ENCODE data around the gene ENOSF1. TPM values are rescaled to one million over a fixed set of nuclear protein-coding genes. Genes with fewer than 3 reads are reported as not detected.

The ENOSF1 gene
- total RNA-seq, 1 donor from 2014 or later: 16.7 TPM

DNA sequence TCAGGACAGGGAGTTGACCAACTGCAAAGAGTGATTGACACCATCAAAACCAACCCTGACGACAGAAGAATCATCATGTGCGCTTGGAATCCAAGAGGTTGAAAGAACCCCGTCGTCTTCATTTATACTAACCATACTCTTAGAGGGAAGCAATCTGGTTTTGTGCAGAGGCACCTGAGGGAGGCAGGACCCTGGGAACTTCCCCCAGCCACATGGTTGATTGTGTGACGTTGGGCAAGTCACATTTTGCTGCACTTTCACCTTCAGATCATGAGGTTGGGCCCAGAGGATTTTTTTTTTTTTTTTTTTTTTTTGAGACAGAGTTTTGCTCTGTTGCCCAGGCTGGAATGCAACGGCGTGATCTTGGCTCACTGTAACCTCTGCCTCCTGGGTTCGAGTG lies 43.4 kb downstream of the ENOSF1 start:
- no peak overlapping the region for H3K4me3 Mint-ChIP-seq (ENCODE audit: unreplicated experiment)
- DNase-seq (ENCODE audit: low spot score): no peak
- TF ChIP-seq, protein P1, sequence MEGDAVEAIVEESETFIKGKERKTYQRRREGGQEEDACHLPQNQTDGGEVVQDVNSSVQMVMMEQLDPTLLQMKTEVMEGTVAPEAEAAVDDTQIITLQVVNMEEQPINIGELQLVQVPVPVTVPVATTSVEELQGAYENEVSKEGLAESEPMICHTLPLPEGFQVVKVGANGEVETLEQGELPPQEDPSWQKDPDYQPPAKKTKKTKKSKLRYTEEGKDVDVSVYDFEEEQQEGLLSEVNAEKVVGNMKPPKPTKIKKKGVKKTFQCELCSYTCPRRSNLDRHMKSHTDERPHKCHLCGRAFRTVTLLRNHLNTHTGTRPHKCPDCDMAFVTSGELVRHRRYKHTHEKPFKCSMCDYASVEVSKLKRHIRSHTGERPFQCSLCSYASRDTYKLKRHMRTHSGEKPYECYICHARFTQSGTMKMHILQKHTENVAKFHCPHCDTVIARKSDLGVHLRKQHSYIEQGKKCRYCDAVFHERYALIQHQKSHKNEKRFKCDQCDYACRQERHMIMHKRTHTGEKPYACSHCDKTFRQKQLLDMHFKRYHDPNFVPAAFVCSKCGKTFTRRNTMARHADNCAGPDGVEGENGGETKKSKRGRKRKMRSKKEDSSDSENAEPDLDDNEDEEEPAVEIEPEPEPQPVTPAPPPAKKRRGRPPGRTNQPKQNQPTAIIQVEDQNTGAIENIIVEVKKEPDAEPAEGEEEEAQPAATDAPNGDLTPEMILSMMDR (IDR thresholded peaks at IDR 0.05): no peak
- no peaks in the 10 kb centered on the region for H3K4me1 Mint-ChIP-seq (ENCODE audit: low read depth)
- H3K27me3 Mint-ChIP-seq (ENCODE audit: low read depth): no peaks in the 10 kb centered on the region
- no peak overlapping the region for H3K27ac Mint-ChIP-seq (ENCODE audit: unreplicated experiment)
- H3K36me3 Mint-ChIP-seq (ENCODE audit: low read depth): peaks cover 24% of the 10 kb centered on the region
- peaks cover 3% of the 10 kb centered on the region for H3K9me3 Mint-ChIP-seq (ENCODE audit: low read depth)

DNA sequence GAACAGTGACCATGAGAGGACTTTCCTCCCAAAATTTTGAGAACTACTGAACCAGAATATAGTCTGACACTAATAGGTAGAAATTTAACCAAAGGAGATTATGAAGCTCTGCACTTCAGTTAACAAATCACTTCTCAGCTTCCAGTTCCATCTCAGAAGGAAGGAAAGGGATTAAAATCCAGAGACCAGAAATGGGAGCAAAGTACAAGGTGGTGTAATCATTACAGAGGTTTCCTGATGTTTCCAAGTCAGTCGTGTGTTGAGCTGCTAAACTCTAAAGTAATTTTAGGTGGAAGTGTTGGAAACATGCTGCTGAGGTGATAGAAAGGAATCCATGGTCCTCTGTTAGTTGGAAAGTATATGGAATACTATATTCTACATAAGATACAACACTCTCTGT lies 44.2 kb downstream of the ENOSF1 start:
- Mint-ChIP-seq H3K4me1 (ENCODE audit: low read depth) (no peaks in the 10 kb centered on the region), H3K27me3 (ENCODE audit: low read depth) (no peaks in the 10 kb centered on the region), H3K36me3 (ENCODE audit: low read depth) (peaks cover 24% of the 10 kb centered on the region), H3K27ac (ENCODE audit: unreplicated experiment) (no peak overlapping the region), H3K9me3 (ENCODE audit: low read depth) (peaks cover 3% of the 10 kb centered on the region), H3K4me3 (ENCODE audit: unreplicated experiment) (no peak overlapping the region)
- DNase-seq (ENCODE audit: low spot score): no peak
- TF ChIP-seq, protein P1 (IDR thresholded peaks at IDR 0.05): no peak

DNA sequence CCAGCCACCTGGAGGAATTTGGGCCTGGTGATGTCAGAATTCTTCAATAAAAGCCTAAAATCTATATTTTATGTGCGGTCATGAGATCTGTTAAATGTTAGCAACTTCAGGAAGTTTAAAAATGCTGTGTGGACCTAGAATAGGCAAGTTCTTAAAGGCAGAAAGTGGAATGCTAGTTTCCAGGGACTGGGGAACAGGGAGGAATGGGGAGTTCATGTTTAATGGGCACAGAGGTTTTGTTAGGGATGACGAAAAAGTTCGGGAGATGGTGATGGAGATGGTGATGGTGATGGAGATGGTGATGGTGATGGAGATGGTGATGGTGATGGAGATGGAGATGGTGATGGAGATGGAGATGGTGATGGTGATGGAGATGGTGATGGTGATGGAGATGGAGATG lies 45.8 kb downstream of the ENOSF1 start:
- peaks cover 25% of the 10 kb centered on the region for H3K36me3 Mint-ChIP-seq (ENCODE audit: low read depth)

DNA sequence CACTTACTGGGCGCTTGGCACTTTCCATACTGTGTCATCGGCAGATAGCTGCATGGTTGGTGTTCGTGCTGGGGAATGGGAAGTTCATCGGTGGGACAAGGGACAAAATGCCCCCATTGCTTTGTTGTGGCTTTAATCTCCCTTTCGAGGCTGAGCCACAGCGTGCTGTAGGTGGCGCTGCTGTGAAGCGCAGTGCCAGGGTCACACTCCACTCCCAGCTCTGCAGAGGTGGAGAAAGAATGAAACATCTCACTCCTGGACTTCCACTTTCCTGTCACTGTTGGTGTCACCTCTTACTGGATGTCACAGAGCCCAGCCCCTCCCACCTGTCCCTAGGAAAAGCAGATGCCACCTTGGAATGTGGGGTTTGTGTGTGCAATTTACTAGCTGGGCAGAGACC lies 46.3 kb downstream of the ENOSF1 start:
- TF ChIP-seq, protein P1 (IDR thresholded peaks at IDR 0.05): no peak
- no peak for DNase-seq (ENCODE audit: low spot score)
- Mint-ChIP-seq H3K27me3 (ENCODE audit: low read depth) (no peaks in the 10 kb centered on the region), H3K4me1 (ENCODE audit: low read depth) (no peaks in the 10 kb centered on the region), H3K9me3 (ENCODE audit: low read depth) (peaks cover 5% of the 10 kb centered on the region), H3K4me3 (ENCODE audit: unreplicated experiment) (no peak overlapping the region), H3K27ac (ENCODE audit: unreplicated experiment) (no peak overlapping the region), H3K36me3 (ENCODE audit: low read depth) (peaks cover 21% of the 10 kb centered on the region)

More for the DNA sequence above, 45.8 kb downstream of the ENOSF1 start:
- H3K27ac Mint-ChIP-seq (ENCODE audit: unreplicated experiment): no peak overlapping the region
- no peak overlapping the region for H3K4me3 Mint-ChIP-seq (ENCODE audit: unreplicated experiment)
- H3K27me3 Mint-ChIP-seq (ENCODE audit: low read depth): no peaks in the 10 kb centered on the region
- H3K9me3 Mint-ChIP-seq (ENCODE audit: low read depth): peaks cover 5% of the 10 kb centered on the region
- TF ChIP-seq, protein P1 (IDR thresholded peaks at IDR 0.05): no peak
- H3K4me1 Mint-ChIP-seq (ENCODE audit: low read depth): no peaks in the 10 kb centered on the region
- DNase-seq (ENCODE audit: low spot score): no peak

DNA sequence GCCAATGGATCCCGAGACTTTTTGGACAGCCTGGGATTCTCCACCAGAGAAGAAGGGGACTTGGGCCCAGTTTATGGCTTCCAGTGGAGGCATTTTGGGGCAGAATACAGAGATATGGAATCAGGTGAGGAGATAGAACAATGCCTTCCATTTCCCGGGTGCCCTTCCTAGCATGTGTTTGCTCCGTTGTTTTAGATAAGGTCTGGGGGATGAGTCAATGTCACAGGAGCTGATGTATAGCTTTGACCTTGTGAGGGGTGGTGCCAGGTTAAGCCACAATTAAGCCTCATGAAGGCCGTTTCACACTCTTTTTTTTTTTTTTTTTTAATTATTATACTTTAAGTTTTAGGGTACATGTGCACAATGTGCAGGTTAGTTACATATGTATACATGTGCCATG lies 50.2 kb downstream of the ENOSF1 start:
- TF ChIP-seq, protein P1 (IDR thresholded peaks at IDR 0.05): no peak
- Mint-ChIP-seq H3K36me3 (ENCODE audit: low read depth) (peaks cover 9% of the 10 kb centered on the region), H3K4me1 (ENCODE audit: low read depth) (peaks cover 11% of the 10 kb centered on the region)

More for the DNA sequence above, 50.2 kb downstream of the ENOSF1 start:
- no peak for DNase-seq (ENCODE audit: low spot score)
- Mint-ChIP-seq H3K27me3 (ENCODE audit: low read depth) (no peaks in the 10 kb centered on the region), H3K27ac (ENCODE audit: unreplicated experiment) (no peak overlapping the region), H3K9me3 (ENCODE audit: low read depth) (peaks cover 5% of the 10 kb centered on the region), H3K4me3 (ENCODE audit: unreplicated experiment) (no peak overlapping the region)
